ENCODE results near the gene FOXP1. TPM values are rescaled to one million over a fixed set of nuclear protein-coding genes. Genes with fewer than 3 reads are reported as not detected.

Gene FOXP1
- total RNA-seq, 1 donor from 2014 or later, result 31.1 TPM

DNA sequence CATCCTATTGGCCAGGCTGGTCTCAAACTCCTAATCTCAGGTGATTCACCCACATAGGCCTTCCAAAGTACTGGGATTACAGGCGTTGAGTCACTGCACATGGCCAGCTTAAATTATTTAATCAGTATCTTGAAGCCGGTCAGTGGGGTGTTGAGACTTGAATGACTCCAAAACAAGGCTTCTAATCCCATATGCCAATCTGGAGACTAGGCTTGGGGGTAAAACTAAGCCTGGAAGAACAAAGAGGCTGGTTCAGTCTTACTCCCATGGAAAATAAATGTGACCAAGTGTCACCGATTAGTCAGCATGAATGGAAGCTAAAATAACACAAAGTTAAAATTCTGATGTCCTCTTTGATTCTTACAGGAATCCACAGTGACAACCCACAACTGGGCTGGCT lies 509.1 kb downstream of the FOXP1 start:
- H3K36me3 Mint-ChIP-seq (ENCODE audit: unreplicated experiment), result no peaks in the 10 kb centered on the region
- peaks cover 5% of the 10 kb centered on the region for H3K4me1 Mint-ChIP-seq (ENCODE audit: low read depth, unreplicated experiment)
- H3K27me3 Mint-ChIP-seq (ENCODE audit: unreplicated experiment), result no peaks in the 10 kb centered on the region
- H3K9me3 Mint-ChIP-seq (ENCODE audit: unreplicated experiment), result no peaks in the 10 kb centered on the region
- no peak overlapping the region for H3K4me3 Mint-ChIP-seq (ENCODE audit: unreplicated experiment)
- no peak for DNase-seq
- H3K27ac Mint-ChIP-seq (ENCODE audit: unreplicated experiment), result no peak overlapping the region
- TF ChIP-seq, protein P1, sequence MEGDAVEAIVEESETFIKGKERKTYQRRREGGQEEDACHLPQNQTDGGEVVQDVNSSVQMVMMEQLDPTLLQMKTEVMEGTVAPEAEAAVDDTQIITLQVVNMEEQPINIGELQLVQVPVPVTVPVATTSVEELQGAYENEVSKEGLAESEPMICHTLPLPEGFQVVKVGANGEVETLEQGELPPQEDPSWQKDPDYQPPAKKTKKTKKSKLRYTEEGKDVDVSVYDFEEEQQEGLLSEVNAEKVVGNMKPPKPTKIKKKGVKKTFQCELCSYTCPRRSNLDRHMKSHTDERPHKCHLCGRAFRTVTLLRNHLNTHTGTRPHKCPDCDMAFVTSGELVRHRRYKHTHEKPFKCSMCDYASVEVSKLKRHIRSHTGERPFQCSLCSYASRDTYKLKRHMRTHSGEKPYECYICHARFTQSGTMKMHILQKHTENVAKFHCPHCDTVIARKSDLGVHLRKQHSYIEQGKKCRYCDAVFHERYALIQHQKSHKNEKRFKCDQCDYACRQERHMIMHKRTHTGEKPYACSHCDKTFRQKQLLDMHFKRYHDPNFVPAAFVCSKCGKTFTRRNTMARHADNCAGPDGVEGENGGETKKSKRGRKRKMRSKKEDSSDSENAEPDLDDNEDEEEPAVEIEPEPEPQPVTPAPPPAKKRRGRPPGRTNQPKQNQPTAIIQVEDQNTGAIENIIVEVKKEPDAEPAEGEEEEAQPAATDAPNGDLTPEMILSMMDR (IDR thresholded peaks at IDR 0.05; ENCODE audit: partially characterized antibody, unreplicated experiment), result no peak

DNA sequence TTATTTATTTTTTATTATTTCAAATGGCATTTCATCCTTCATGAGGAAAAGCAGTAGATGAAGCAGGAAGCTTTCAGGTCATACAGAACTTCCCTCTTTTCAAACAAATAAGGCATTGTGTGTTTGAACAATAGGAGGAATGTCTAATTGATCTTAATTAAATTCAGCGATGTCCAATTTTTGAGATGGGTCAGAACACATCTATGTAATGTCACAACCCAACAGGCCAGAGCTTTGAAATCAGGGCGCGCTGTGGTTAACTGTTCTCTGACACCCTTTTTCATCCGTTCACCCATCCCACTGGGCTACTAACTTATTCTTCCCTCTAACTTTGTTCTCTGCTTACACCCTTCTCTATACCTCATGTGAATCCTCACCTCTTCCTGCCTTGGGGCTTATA lies 510.5 kb downstream of the FOXP1 start:
- Mint-ChIP-seq H3K9me3 (ENCODE audit: unreplicated experiment) (no peaks in the 10 kb centered on the region), H3K27ac (ENCODE audit: unreplicated experiment) (no peak overlapping the region), H3K4me1 (ENCODE audit: low read depth, unreplicated experiment) (peaks cover 11% of the 10 kb centered on the region), H3K27me3 (ENCODE audit: unreplicated experiment) (no peaks in the 10 kb centered on the region), H3K36me3 (ENCODE audit: unreplicated experiment) (no peaks in the 10 kb centered on the region), H3K4me3 (ENCODE audit: unreplicated experiment) (no peak overlapping the region)
- TF ChIP-seq, protein P1 (IDR thresholded peaks at IDR 0.05; ENCODE audit: partially characterized antibody, unreplicated experiment), result no peak
- DNase-seq, result no peak

DNA sequence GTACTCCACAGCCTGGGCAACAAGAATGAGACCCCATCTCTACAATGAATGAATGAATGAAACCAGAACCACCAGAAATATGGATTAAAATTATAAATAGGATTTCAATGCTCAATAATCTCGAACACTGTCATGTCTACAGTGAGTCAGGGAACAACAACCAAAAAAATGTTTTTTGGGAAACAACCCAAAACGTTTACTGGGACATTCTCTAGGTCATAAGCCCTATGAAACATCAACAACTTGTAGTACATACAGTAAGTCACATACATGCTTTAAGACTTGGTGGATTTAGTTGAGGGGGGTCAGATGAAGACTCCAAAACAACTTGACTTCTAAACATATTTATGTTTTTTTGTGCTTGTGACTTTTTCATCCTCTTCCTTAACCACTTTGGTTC lies 511.2 kb downstream of the FOXP1 start:
- Mint-ChIP-seq H3K27ac (ENCODE audit: unreplicated experiment) (no peak overlapping the region), H3K27me3 (ENCODE audit: unreplicated experiment) (no peaks in the 10 kb centered on the region), H3K4me1 (ENCODE audit: low read depth, unreplicated experiment) (peaks cover 11% of the 10 kb centered on the region), H3K9me3 (ENCODE audit: unreplicated experiment) (no peaks in the 10 kb centered on the region), H3K36me3 (ENCODE audit: unreplicated experiment) (no peaks in the 10 kb centered on the region), H3K4me3 (ENCODE audit: unreplicated experiment) (no peak overlapping the region)
- no peak for DNase-seq
- TF ChIP-seq, protein P1 (IDR thresholded peaks at IDR 0.05; ENCODE audit: partially characterized antibody, unreplicated experiment), result no peak

DNA sequence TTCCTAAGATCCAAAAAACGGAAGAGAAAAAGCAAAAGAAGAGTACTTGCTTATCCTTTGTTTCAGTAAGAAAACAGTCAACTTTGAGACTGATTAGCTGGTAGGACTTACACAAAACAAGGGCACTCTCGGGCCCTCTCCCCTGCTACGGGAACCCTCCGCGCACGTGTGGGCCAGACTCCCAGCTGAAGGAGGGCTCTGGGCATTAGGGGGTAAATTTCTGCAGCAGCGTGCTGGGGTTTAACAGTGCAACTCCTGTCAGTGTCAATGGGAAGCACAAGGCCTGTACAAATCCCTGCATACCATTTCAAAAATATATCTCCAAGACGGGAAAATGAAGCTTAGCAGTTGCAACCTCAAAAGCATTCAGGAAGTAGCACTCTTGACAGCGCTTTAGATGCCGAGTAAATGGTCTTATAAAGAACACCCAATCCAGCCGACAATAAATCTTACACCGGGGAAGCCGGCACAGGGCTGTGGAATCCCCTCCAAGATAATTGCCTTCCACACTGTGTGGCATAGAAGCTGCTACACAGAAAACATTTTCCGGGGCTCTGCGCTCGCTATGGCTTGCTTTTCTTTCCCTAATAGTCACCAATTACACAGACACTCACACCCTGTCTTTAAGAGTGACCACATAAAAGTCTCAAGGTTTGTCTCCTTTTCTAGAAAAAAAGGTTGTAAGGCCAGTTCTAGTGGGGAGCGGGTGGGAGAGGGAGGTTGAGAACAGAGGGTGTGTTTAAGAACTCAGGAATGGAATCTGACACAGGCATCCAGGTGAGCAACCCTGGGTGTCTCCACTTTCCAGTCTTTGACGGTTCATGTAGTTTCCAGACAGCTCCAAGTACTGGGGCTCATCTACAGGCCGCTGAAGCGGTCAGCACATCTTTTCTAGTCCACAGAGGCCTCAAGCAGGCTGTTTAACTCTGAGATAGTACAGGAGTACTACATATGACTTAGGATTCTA lies 512.7 kb downstream of the FOXP1 start:
- no peak for DNase-seq
- H3K27ac Mint-ChIP-seq (ENCODE audit: unreplicated experiment), result no peak overlapping the region
- no peaks in the 10 kb centered on the region for H3K27me3 Mint-ChIP-seq (ENCODE audit: unreplicated experiment)
- no peaks in the 10 kb centered on the region for H3K36me3 Mint-ChIP-seq (ENCODE audit: unreplicated experiment)
- TF ChIP-seq, protein P1 (IDR thresholded peaks at IDR 0.05; ENCODE audit: partially characterized antibody, unreplicated experiment), result no peak
- no peak overlapping the region for H3K4me3 Mint-ChIP-seq (ENCODE audit: unreplicated experiment)
- peaks cover 2% of the 10 kb centered on the region for H3K9me3 Mint-ChIP-seq (ENCODE audit: unreplicated experiment)
- H3K4me1 Mint-ChIP-seq (ENCODE audit: low read depth, unreplicated experiment), result peaks cover 25% of the 10 kb centered on the region

DNA sequence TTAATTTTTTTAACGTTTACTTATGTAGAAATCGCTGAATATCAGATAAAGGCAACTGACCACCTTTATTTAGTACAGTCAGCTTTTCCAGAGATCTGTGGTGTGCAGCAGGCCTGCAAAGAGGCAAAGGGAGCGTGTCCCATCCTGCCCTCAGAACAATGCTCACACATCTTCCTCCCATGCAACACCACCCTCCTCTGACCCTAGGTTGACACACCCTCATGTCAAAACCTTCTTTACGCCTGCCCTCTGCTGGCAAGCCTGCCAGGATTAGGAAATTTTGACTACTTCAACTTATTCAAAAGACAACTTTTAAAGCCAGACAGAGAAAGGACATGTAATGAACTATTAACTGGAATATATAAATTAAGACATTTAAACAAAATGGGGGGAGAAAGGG lies 513.7 kb downstream of the FOXP1 start:
- TF ChIP-seq, protein P1 (IDR thresholded peaks at IDR 0.05; ENCODE audit: partially characterized antibody, unreplicated experiment), result peak; percentile 48
- Mint-ChIP-seq H3K9me3 (ENCODE audit: unreplicated experiment) (peaks cover 8% of the 10 kb centered on the region), H3K27me3 (ENCODE audit: unreplicated experiment) (peaks cover 2% of the 10 kb centered on the region), H3K27ac (ENCODE audit: unreplicated experiment) (no peak overlapping the region), H3K36me3 (ENCODE audit: unreplicated experiment) (no peaks in the 10 kb centered on the region), H3K4me1 (ENCODE audit: low read depth, unreplicated experiment) (peaks cover 25% of the 10 kb centered on the region), H3K4me3 (ENCODE audit: unreplicated experiment) (no peak overlapping the region)
- peak; percentile 63 for DNase-seq

All from glutamatergic neuron (in vitro differentiated cells).